ENCODE measurements around the gene GLYATL3.

Gene GLYATL3

GRCh38 chr6:49553384-49553783, 53.7 kb downstream of the GLYATL3 start:
- Histone ChIP-seq H3K4me3 (ENCODE audit: low read length, poor library complexity, severe bottlenecking) (no peak overlapping the region), H3K36me3 (ENCODE audit: insufficient read depth, low read length) (no peaks in the 10 kb centered on the region), H3K9ac (ENCODE audit: low read depth, low read length, poor library complexity, severe bottlenecking) (no peak overlapping the region), H3K9me3 (ENCODE audit: insufficient read depth, low read depth, low read length) (no peaks in the 10 kb centered on the region), H4K20me1 (ENCODE audit: insufficient read depth, low read length, poor library complexity, severe bottlenecking) (no peaks in the 10 kb centered on the region), H3K79me2 (ENCODE audit: insufficient read depth, low read length) (no peaks in the 10 kb centered on the region), H3K4me1 (ENCODE audit: insufficient read depth, low read length, poor library complexity, severe bottlenecking) (no peaks in the 10 kb centered on the region), H3K27me3 (ENCODE audit: insufficient read depth, low read length, poor library complexity, severe bottlenecking) (no peaks in the 10 kb centered on the region), H2AFZ (ENCODE audit: low read length) (no peak overlapping the region), H3K9me2 (replicated peaks; ENCODE audit: low read depth, low read length) (no peaks in the 10 kb centered on the region), H3F3A (ENCODE audit: low read depth) (no peaks in the 10 kb centered on the region), H3K4me2 (ENCODE audit: low read depth, low read length, poor library complexity, severe bottlenecking) (no peak overlapping the region)
- TF ChIP-seq CTCF (conservative IDR thresholded peaks at IDR 0.05; ENCODE audit: low read length), result no peak
- no peak for TF ChIP-seq EZH2phosphoT487 (IDR thresholded peaks at IDR 0.05; ENCODE audit: borderline replicate concordance)

- Histone ChIP-seq H3K27me3 (ENCODE audit: insufficient read depth, low read length, poor library complexity, severe bottlenecking) (no peaks in the 10 kb centered on the region), H3K9ac (ENCODE audit: low read depth, low read length, poor library complexity, severe bottlenecking) (no peak overlapping the region), H4K20me1 (ENCODE audit: insufficient read depth, low read length, poor library complexity, severe bottlenecking) (no peaks in the 10 kb centered on the region), H3K79me2 (ENCODE audit: insufficient read depth, low read length) (no peaks in the 10 kb centered on the region), H3K9me3 (ENCODE audit: insufficient read depth, low read depth, low read length) (no peaks in the 10 kb centered on the region), H3K4me2 (ENCODE audit: low read depth, low read length, poor library complexity, severe bottlenecking) (no peak overlapping the region), H2AFZ (ENCODE audit: low read length) (no peak overlapping the region), H3K4me1 (ENCODE audit: insufficient read depth, low read length, poor library complexity, severe bottlenecking) (no peaks in the 10 kb centered on the region), H3K36me3 (ENCODE audit: insufficient read depth, low read length) (no peaks in the 10 kb centered on the region), H3K4me3 (ENCODE audit: low read length, poor library complexity, severe bottlenecking) (no peak overlapping the region), H3F3A (ENCODE audit: low read depth) (no peaks in the 10 kb centered on the region), H3K9me2 (replicated peaks; ENCODE audit: low read depth, low read length) (no peaks in the 10 kb centered on the region)
- TF ChIP-seq EZH2phosphoT487 (IDR thresholded peaks at IDR 0.05; ENCODE audit: borderline replicate concordance) (no peak), CTCF (conservative IDR thresholded peaks at IDR 0.05; ENCODE audit: low read length) (no peak)
Observed at GRCh38 chr6:49555951-49556350, 56.2 kb downstream of the GLYATL3 start.

- no peaks in the 10 kb centered on the region for H3K9me2 ChIP-seq (replicated peaks; ENCODE audit: low read depth, low read length)
- no peaks in the 10 kb centered on the region for H3K36me3 ChIP-seq (ENCODE audit: insufficient read depth, low read length)
- peak overlapping the region; percentile 68 for H2AFZ ChIP-seq (ENCODE audit: low read length)
- H3K4me2 ChIP-seq (ENCODE audit: low read depth, low read length, poor library complexity, severe bottlenecking), result no peak overlapping the region
- H3K79me2 ChIP-seq (ENCODE audit: insufficient read depth, low read length), result no peaks in the 10 kb centered on the region
- H3K4me3 ChIP-seq (ENCODE audit: low read length, poor library complexity, severe bottlenecking), result no peak overlapping the region
- TF ChIP-seq CTCF (conservative IDR thresholded peaks at IDR 0.05; ENCODE audit: low read length), result no peak
- no peak for TF ChIP-seq EZH2phosphoT487 (IDR thresholded peaks at IDR 0.05; ENCODE audit: borderline replicate concordance)
- no peaks in the 10 kb centered on the region for H3F3A ChIP-seq (ENCODE audit: low read depth)
- H3K9me3 ChIP-seq (ENCODE audit: insufficient read depth, low read depth, low read length), result no peaks in the 10 kb centered on the region
- no peaks in the 10 kb centered on the region for H4K20me1 ChIP-seq (ENCODE audit: insufficient read depth, low read length, poor library complexity, severe bottlenecking)
- no peaks in the 10 kb centered on the region for H3K4me1 ChIP-seq (ENCODE audit: insufficient read depth, low read length, poor library complexity, severe bottlenecking)
- no peak overlapping the region for H3K9ac ChIP-seq (ENCODE audit: low read depth, low read length, poor library complexity, severe bottlenecking)
- H3K27me3 ChIP-seq (ENCODE audit: insufficient read depth, low read length, poor library complexity, severe bottlenecking), result no peaks in the 10 kb centered on the region
Observed at GRCh38 chr6:49556429-49556837, 56.7 kb downstream of the GLYATL3 start.
